DND-41 (cell line): ENCODE measurements around the gene MEIOB.
A peak's percentile ranks its signal among the peaks of the same experiment; 100 is the strongest.

ENCODE experiments used
- CTCF ChIP-seq: IDR thresholded peaks from 2 replicates; pipeline ENCODE4 v1.5.1; 2012; ENCODE audit warnings: borderline replicate concordance, low read length, moderate library complexity, mild to moderate bottlenecking; ENCODE audit not compliant: poor library complexity, severe bottlenecking; ENCODE audit errors: extremely low read depth
- EZH2 ChIP-seq: IDR thresholded peaks from 3 replicates; pipeline ENCODE4 v1.6.1; 2012; ENCODE audit warnings: borderline replicate concordance, low read depth, mild to moderate bottlenecking, moderate library complexity, low read length, inconsistent platforms; ENCODE audit not compliant: severe bottlenecking

- TF ChIP-seq CTCF, result peak; percentile 26
- TF ChIP-seq EZH2, result no peak
These were observed 45.9 kb downstream of the MEIOB start for GRCh38 chr16:1825864-1826690.
